Caco-2 (cell line): ENCODE measurements around the gene NPY1R. TPM values are rescaled to one million over a fixed set of nuclear protein-coding genes. Genes with fewer than 3 reads are reported as not detected.

Source experiments
- BruUV-seq: library from RNA; stranded (reverse); fragments of 400-500 nt; replicated peaks from 2 replicates; lab custom pipeline; 2021; lab: Mats Ljungman, UMichigan
- CTCF ChIA-PET: fragments of 300-600 bp; sonication (Branson Sonifier 250); formaldehyde crosslinking; loops from one replicate; lab custom pipeline; 2022; ENCODE audit warnings: antibody characterized with exemption; lab: Charles Lee
- POLR2A ChIA-PET: fragments of 300-600 bp; sonication (Branson Sonifier 250); formaldehyde crosslinking; loops from one replicate; lab custom pipeline; 2022; ENCODE audit warnings: antibody characterized with exemption; lab: Charles Lee
- DNase-seq, 2 experiments: peaks; one replicate each; pipeline versions ENCODE4 v3.0.0 to v3.0.0-alpha.2; 2020 to 2022
- H3K27me3 ChIP-seq: replicated peaks from 2 replicates; pipeline ENCODE4 v1.6.0; 2011; ENCODE audit warnings: low read length; ENCODE audit not compliant: control insufficient read depth, insufficient read depth
- H3K36me3 ChIP-seq: 2 replicates; pipeline ENCODE4 v1.5.1; 2011; ENCODE audit warnings: low read length; ENCODE audit not compliant: control insufficient read depth, insufficient read depth
- H3K4me1 ChIP-seq: fragments of 250-450 bp; sonication (Bioruptor Pico); 2 replicates; pipeline ENCODE4 v1.5.1; 2020; ENCODE audit warnings: mild to moderate bottlenecking
- H3K4me3 ChIP-seq: 2 replicates; pipeline ENCODE4 v1.5.1; 2011; ENCODE audit warnings: low read depth, mild to moderate bottlenecking, control low read depth, low read length
- H3K9me3 ChIP-seq: fragments of 250-450 bp; sonication (Bioruptor Pico); 2 replicates; pipeline ENCODE4 v1.5.1; 2020; ENCODE audit warnings: mild to moderate bottlenecking, moderate library complexity
- H3K27ac Mint-ChIP-seq: one replicate; pipeline ENCODE4 v1.8.0; 2022; ENCODE audit warnings: mixed read lengths; ENCODE audit not compliant: unreplicated experiment
- H3K27me3 Mint-ChIP-seq: one replicate; pipeline ENCODE4 v1.8.0; 2022; ENCODE audit warnings: mixed read lengths; ENCODE audit not compliant: insufficient read depth, unreplicated experiment
- H3K36me3 Mint-ChIP-seq: one replicate; pipeline ENCODE4 v1.8.0; 2022; ENCODE audit warnings: mild to moderate bottlenecking, mixed read lengths; ENCODE audit not compliant: insufficient read depth, unreplicated experiment
- H3K4me1 Mint-ChIP-seq: one replicate; pipeline ENCODE4 v1.8.0; 2022; ENCODE audit warnings: low read depth, mixed read lengths; ENCODE audit not compliant: unreplicated experiment
- H3K4me3 Mint-ChIP-seq: one replicate; pipeline ENCODE4 v1.8.0; 2022; ENCODE audit warnings: mild to moderate bottlenecking, moderate library complexity, mixed read lengths; ENCODE audit not compliant: unreplicated experiment
- H3K9me3 Mint-ChIP-seq: one replicate; pipeline ENCODE4 v1.8.0; 2022; ENCODE audit warnings: mixed read lengths; ENCODE audit not compliant: unreplicated experiment
- intact Hi-C: fragments of 100-400 bp; cut with micrococcal nuclease; formaldehyde crosslinking; loops from one replicate; pipeline ENCODE4 v1.10.0; 2022; ENCODE audit not compliant: unreplicated experiment
- total RNA-seq: library from RNA; stranded (reverse); gene quantifications from 2 replicates; pipeline ENCODE4 v1.2.3, GENCODE V29; 2022
- TF ChIP-seq, protein P1 (sequence below), 2 experiments: fragments of 200-600 bp in 1 of 2; IDR thresholded peaks; 1 replicate in 1 of 2; 2 replicates in 1 of 2; pipeline versions ENCODE4 v1.5.1 to v1.8.0; 2011 to 2022; ENCODE audit warnings: antibody characterized with exemption in 1 of 2, control low read depth in 1 of 2, inconsistent platforms in 1 of 2, low read depth in 1 of 2, low read length in 1 of 2, mild to moderate bottlenecking in 1 of 2, moderate library complexity in 1 of 2; ENCODE audit not compliant: insufficient read depth in 1 of 2, severe bottlenecking in 1 of 2, unreplicated experiment in 1 of 2

The NPY1R gene
- total RNA-seq, 1 experiment from 2014 or later, result 1.5 TPM

DNA sequence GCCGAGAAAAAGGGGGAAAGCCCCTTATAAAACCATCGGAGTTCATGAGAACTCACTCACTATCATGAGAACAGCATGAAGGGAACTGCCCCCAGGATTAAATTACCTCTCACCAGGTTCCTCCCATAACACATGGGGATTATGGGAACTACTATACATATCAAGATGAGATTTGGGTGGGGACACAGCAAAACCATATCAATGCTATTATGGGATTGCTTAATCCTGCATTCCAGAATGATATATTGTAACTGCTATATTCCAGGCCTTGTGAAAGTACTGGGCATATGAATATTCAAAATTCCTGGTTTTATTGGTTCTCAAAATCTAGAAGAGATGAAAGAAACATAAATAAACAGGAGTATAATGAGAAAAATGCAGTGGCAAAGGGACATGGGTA is 29.3 kb downstream of the NPY1R start:
- no peak overlapping the region for H3K4me3 Mint-ChIP-seq
- ChIA-PET POLR2A (no interaction called here), CTCF (no interaction called here)
- BruUV-seq, result no TSS peak
- Histone ChIP-seq H3K9me3 (no peaks in the 10 kb centered on the region), H3K36me3 (no peaks in the 10 kb centered on the region), H3K27me3 (no peaks in the 10 kb centered on the region), H3K4me1 (no peaks in the 10 kb centered on the region), H3K4me3 (no peak overlapping the region)
- H3K4me1 Mint-ChIP-seq, result no peaks in the 10 kb centered on the region
- no peaks in the 10 kb centered on the region for H3K27me3 Mint-ChIP-seq
- TF ChIP-seq, protein P1, sequence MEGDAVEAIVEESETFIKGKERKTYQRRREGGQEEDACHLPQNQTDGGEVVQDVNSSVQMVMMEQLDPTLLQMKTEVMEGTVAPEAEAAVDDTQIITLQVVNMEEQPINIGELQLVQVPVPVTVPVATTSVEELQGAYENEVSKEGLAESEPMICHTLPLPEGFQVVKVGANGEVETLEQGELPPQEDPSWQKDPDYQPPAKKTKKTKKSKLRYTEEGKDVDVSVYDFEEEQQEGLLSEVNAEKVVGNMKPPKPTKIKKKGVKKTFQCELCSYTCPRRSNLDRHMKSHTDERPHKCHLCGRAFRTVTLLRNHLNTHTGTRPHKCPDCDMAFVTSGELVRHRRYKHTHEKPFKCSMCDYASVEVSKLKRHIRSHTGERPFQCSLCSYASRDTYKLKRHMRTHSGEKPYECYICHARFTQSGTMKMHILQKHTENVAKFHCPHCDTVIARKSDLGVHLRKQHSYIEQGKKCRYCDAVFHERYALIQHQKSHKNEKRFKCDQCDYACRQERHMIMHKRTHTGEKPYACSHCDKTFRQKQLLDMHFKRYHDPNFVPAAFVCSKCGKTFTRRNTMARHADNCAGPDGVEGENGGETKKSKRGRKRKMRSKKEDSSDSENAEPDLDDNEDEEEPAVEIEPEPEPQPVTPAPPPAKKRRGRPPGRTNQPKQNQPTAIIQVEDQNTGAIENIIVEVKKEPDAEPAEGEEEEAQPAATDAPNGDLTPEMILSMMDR (IDR thresholded peaks at IDR 0.05; ENCODE audit: insufficient read depth in 1 of 2, low read depth in 1 of 2, low read length in 1 of 2, severe bottlenecking in 1 of 2, unreplicated experiment in 1 of 2), result no peak
- H3K27ac Mint-ChIP-seq, result no peak overlapping the region
- no peaks in the 10 kb centered on the region for H3K9me3 Mint-ChIP-seq
- no peaks in the 10 kb centered on the region for H3K36me3 Mint-ChIP-seq
- DNase-seq, result no peak
- intact Hi-C loops, result no loop called here

DNA sequence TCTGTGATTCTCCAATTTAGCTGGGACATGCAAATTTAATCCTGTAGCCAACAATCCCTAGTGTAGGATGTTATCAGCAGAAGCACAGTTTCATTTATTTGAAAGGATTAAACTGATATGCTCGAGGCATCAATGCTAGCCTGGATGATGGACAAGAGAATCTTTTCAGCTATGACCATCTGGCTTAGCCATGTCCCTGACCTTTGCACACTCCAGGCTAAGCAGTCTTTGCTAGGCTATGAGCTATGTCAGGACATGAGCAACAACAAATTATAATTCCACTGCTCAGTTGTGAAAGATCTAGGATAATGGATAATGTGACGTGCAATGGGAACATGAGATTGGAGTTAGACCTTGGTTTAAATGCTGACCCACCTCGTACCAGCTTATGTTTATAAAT is 32.0 kb downstream of the NPY1R start:
- H3K27me3 Mint-ChIP-seq, result no peaks in the 10 kb centered on the region
- TF ChIP-seq, protein P1 (IDR thresholded peaks at IDR 0.05; ENCODE audit: insufficient read depth in 1 of 2, low read depth in 1 of 2, low read length in 1 of 2, severe bottlenecking in 1 of 2, unreplicated experiment in 1 of 2), result no peak
- intact Hi-C loops, result no loop called here
- H3K27ac Mint-ChIP-seq, result no peak overlapping the region
- H3K4me1 ChIP-seq, result no peaks in the 10 kb centered on the region
- no peak overlapping the region for H3K4me3 ChIP-seq
- CTCF ChIA-PET, result no interaction called here
- no peaks in the 10 kb centered on the region for H3K27me3 ChIP-seq
- no peaks in the 10 kb centered on the region for H3K36me3 Mint-ChIP-seq
- POLR2A ChIA-PET, result no interaction called here
- H3K9me3 Mint-ChIP-seq, result no peaks in the 10 kb centered on the region
- H3K36me3 ChIP-seq, result no peaks in the 10 kb centered on the region
- no peaks in the 10 kb centered on the region for H3K9me3 ChIP-seq
- no TSS peak for BruUV-seq
- no peaks in the 10 kb centered on the region for H3K4me1 Mint-ChIP-seq
- H3K4me3 Mint-ChIP-seq, result no peak overlapping the region
- DNase-seq, result no peak

DNA sequence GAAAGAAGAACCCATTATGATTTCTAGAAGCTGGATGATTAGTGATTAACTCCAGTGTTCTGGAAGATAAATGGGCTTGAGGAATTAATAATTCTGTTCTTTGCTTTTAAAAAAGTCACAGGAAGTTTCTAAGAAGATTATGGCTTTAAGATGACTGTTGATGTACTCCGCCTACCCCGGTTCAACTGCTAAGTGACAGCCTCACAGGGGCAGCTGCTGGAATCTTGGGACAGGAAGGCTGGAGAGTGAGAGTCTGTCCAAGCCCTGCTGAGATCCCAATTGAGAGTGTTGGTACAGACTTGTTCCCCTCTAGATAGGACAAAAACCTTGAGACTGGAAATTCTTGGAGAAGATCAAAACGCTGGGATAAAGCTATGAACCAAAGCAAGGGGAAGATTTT is 37.3 kb downstream of the NPY1R start:
- TF ChIP-seq, protein P1 (IDR thresholded peaks at IDR 0.05; ENCODE audit: insufficient read depth in 1 of 2, low read depth in 1 of 2, low read length in 1 of 2, severe bottlenecking in 1 of 2, unreplicated experiment in 1 of 2), result no peak
- DNase-seq, result no peak
- ChIA-PET POLR2A (no interaction called here), CTCF (no interaction called here)
- BruUV-seq, result no TSS peak
- H3K9me3 Mint-ChIP-seq, result no peaks in the 10 kb centered on the region
- H3K36me3 ChIP-seq, result no peaks in the 10 kb centered on the region
- intact Hi-C loops, result no loop called here
- H3K4me3 ChIP-seq, result no peak overlapping the region
- no peaks in the 10 kb centered on the region for H3K4me1 Mint-ChIP-seq
- H3K27me3 Mint-ChIP-seq, result peaks cover 3% of the 10 kb centered on the region
- no peak overlapping the region for H3K4me3 Mint-ChIP-seq
- no peaks in the 10 kb centered on the region for H3K36me3 Mint-ChIP-seq
- H3K4me1 ChIP-seq, result no peaks in the 10 kb centered on the region
- no peaks in the 10 kb centered on the region for H3K27me3 ChIP-seq
- H3K27ac Mint-ChIP-seq, result no peak overlapping the region
- H3K9me3 ChIP-seq, result no peaks in the 10 kb centered on the region
